GM21515 (cell line): ENCODE data around the gene MYCL.
"Not testable (repeated sequence)": the region's sequence is repeated elsewhere in the genome, so short reads cannot be mapped to it uniquely, and the experiment has no call there.

Experiments
- ATAC-seq: cut with Tn5 transposase; IDR thresholded peaks from one replicate; pipeline ENCODE4 v1.9.1; 2021; ENCODE audit not compliant: unreplicated experiment

Gene MYCL

DNA sequence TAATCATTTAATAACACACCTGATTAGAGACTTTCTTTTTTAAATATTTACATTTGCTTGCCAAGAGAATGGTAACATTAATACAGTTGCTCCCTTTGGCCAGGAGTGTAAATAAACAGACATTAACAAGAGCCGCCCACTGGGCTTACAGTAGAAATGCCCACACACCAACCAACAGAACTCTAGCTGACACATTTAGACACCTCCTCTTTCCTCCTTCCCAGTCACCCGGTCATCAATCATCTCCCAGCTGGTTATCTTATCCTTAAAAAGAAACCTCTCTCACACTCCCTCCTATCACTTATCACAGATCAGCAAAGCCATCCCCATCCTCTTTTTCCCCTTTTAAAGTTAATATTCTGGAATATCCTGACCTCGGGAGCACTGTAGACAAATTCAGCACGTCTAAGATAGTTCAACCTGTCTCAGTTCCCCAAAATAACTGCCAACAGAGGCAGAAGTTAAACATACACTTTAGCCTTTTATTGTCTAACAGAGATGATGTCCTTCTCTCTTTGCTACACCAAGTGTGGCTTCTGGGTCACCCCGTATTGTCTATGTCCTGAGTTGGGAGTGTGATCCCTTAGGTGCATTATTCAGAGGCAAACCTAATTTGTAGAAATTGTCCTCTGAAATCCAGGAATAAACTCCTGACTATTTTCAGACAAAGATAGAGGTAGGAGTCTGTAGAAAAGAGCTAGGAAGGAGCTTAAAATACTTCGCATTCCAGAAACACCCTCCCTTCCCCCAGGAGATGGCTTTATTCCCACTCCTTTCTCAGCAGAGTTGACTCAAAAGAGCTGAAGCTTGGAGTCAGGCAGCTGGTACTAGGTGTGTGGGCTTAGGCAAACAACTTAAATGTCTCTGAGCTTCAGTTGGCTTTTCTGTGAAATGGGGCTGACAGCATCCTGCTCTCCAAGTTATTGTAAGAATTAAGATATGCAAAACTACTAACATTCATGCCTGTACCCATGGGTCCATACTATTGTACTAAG lies 8.8 kb downstream of the MYCL start:
- ATAC-seq: no peak

DNA sequence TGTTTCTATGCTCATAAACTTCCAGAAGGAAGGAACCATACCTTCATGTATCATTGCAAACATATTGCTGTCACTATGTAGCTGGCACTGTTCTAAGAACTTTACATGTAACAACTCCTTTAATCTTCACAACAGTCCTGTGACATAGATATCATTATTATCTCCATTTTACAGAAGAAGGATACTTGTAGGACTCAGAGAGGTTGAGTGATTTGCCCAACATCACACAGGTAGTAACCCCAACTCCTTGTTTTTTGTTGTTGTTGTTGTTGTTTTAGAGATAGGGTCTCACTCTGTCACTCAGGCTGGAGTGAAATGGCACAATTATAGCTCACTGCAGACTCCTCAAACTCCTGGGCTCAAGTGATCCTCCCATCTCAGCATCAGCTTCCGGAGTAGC lies 10.8 kb downstream of the MYCL start:
- ATAC-seq: no peak

DNA sequence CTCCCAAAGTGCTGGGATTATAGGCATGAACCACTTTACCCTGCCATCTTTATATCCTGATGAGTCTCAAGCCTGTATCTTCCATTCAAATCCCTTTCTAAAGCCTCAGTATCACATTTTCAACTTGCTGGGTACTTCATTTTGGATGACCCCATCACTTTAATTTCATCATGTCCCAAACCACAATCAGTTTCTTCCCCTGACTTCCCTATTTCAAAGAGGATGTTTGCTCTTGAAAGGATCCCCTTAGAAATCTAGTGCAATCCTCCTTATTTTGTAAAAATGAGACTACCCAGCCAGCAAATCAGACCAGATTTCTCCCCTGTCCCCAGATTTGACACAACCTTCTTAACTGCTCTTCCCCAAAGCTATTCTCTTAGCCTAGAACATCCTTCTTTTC lies 11.4 kb downstream of the MYCL start:
- ATAC-seq: no peak

DNA sequence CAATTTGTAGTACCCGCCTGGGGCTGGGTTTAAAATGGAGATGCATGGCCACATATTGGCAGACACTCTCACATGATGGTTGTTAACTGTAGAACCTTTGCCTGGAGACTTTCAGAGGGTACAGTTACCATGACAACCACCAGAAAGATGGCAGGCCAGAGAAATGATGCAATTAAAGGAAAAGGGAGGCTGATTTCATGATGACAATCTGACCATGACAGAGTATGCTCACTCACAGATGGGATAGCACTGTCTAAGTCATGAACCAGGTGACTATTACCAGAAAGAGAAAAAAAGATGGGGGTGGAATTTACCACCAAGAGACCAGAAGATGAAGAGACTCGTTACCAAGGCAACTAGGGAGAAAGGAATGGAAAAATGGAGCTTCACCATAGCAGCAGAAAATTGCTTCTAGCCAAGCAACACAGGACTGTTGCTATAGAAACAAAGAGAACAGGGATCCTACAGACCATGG lies 14.9 kb downstream of the MYCL start:
- ATAC-seq: no peak

DNA sequence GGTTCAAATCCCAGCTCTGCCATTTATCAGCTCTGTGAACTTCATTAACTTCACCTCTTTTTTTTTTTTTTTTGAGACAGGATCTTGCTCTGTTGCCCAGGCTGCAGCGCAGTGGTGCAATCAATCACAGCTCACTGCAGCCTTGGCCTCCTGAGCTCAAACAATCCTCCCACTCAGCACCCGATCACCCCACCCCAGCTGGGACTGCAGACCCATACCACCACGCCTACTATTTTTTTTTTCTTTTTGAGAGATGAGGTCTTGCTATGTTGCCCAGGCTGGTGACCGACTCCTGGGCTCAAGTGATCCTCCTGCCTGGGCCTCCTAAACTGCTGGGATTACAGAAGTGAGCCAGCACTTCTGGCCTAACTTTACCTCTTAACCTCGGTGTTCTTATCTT lies 16.2 kb downstream of the MYCL start:
- no peak for ATAC-seq

DNA sequence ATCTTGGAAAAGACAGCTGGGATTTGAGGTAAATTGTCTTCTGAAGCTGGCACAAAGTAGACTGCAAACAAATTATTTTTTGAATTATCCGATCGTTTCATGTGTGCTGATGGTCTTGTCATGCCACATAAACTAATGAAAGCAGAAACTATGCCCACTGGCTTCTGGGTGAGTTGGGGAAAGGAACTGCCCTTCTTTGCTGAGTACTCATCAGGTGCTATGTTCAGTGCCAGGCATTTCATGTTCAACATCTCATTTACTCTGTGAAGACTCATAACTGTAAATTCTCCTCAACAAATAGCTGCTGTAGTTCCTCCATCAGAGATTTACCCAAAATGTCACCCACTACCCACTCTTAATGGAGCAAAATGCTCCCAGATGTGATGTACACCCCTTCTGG lies 19.6 kb downstream of the MYCL start:
- ATAC-seq: no peak

DNA sequence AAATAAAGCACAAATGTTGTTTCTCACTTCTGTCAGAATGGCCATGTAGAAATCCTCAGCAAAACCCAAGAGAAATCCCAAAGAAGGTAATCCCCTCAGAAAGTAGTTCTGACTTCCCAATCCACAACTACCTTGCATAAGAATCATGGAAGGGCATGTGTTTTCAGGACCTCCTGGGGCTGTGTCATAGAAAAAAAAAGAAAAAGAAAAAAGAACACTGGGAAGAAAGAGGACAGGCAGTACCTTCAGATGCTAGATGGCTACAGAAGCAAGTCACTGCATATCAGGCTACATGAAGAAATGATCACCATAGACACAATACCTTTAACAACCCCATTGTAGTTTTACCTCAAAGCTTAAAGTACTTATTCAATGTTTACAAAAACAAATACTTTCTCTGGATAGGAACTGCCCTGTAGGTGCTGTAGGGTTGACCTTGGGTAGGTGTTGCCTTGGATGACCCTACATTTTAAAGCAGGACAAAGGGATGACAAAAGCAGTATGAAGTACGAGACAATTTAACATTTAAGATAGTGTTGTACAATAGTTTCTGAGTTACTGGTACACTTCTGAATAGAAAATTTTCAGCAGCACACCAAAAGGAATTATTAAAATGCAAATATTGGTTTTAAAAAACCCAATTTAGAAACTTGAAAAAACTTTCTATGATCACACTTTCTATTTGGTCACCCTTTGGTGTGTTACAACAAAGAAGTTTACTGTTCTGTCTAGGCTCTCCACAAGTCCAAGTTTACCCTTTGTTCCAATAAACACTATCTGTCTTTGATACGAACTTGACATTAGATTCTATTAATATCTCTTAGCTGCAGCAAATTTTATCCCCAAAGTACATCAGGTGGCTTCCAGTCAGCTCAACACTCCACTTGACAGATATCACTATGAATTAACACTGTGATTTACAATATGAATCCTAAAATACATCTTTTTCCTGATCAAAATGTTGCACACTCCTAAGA lies 23.4 kb downstream of the MYCL start:
- no peak for ATAC-seq

DNA sequence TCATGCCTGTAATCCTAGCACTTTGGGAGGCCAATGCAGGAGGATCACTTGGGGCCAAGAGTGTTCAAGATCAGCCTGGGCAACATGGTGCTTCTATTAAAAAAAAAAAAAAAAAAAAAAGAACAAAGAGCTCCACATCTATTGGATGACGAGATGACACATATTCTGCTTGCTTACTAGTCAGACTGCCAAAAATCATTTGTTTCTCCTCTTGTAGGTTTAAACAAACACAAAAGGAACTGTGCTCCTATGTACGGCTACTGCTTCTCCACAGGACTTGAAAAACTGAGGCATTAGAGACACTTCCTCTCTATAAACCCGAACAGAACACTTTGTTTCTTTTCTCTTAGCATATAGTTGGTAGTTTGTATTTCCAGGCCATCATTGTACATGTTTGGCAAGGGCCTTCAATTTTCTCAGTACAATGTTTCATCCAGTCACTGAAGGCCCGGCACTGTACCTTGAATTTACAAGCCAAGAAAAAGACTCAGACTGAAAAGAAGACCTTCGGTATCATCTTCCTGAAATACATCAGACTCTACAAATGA lies 24.4 kb downstream of the MYCL start:
- ATAC-seq: no peak

DNA sequence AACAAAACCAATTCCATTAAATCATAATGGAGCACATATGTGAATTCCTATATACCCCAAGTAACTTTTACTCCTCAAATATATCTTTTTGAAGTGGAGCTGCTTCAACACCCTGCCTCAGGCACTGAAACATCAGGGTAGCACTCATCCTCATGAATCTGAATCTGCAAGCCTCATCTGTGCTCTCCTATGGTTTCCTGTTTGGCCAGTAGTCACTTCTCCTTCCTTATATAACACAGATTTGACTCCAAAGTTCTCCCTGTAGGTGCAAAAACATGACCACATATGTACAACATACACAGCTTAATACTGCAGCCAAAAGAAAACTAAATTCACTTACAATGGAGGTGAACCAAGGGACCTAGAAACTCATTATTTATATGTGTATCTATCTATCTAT lies 25.6 kb downstream of the MYCL start:
- ATAC-seq: no peak

DNA sequence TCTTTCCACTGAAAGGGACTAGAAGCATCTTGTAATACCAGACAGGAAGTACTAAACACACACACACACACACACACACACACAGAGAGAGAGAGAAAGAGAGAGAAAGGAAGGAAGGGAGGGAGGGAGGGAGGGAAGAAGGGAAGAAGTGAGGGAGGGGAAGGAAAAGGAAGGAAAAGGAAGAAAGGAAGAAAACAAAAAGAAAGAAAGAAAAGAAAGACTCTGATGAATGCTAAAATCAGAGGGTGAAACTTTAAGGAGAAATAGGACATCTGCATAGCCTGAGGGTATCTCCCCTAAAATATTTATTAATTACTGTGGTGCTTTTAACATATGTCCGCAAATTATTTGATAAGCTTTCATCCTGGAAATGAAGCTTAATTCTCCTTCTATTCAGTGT lies 29.0 kb downstream of the MYCL start:
- ATAC-seq: no peak

DNA sequence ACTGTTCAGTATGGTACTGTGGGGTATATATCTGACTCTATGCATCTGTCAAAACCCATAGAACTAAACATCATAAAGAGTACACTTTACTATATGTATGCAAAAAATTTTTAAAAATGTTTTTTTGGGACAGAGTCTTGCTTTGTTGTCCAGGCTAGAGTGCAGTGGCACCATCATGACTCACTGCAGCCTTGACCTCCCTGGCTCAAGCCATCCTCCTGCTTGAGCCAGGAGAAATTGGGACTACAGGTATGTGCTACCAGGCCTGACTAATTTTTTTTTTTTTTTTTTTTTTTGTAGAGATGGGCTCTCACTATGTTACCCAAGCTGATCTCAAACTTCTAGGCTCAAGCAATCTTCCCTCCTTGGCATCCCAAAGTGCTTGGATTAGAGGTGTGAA lies 29.9 kb downstream of the MYCL start:
- ATAC-seq: no peak

DNA sequence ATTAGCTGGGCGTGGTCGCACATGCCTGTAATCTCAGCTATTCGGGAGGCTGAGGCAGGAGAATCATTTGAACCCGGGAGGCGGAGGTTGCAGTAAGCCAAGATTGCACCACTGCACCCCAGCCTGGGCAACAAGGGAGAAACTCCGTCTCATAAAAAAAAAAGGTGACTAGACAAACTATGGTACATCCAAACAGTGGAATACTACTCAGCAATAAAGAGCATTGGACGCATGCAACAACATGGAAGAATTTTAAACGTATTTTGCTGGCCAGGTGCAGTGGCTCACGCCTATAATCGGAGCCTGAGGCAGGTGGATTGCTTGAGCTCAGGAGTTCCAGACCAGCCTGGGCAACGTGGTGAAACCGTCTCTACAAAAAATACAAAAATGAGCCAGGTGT lies 30.7 kb downstream of the MYCL start:
- not testable (repeated sequence) for ATAC-seq

DNA sequence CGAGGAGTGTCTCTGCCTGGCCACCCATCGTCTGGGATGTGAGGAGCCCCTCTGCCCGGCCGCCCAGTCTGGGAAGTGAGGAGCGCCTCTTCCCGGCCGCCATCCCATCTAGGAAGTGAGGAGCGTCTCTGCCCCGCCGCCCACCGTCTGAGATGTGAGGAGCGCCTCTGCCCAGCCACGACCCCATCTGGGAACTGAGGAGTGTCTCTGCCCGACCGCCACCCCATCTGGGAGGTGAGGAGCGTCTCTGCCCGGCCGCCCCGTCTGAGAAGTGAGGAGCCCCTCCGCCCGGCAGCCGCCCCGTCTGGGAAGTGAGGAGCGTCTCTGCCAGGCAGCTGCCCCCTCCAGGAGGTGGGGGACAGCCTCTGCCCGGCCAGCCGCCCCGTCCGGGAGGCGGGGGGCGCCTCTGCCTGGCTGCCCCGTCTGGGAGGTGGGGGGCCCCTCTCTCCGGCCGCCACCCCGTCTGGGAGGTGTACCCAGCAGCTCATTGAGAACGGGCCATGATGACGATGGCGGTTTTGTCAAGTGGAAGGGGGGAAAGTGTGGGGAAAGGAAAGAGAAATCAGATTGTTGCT lies 32.1 kb downstream of the MYCL start:
- ATAC-seq: not testable (repeated sequence)

DNA sequence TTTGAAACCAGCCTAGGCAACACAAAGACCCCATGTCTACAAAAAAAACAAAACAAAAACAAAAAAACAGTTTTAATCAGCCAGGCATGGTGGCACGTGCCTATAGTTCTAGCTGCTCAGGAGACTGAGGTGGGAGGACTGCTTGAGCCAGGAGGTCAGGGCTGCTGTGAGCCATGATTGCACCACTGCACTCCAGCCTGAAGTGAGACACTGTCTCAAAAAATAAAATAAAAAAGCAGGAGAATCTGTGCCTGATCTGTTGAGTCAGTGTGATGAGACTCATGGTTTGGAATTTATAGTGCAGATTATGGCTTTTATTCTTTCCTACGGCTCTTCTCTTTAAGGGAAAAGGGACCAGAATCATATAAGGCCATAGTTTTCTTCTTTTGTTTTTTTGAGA lies 35.0 kb downstream of the MYCL start:
- no peak for ATAC-seq

DNA sequence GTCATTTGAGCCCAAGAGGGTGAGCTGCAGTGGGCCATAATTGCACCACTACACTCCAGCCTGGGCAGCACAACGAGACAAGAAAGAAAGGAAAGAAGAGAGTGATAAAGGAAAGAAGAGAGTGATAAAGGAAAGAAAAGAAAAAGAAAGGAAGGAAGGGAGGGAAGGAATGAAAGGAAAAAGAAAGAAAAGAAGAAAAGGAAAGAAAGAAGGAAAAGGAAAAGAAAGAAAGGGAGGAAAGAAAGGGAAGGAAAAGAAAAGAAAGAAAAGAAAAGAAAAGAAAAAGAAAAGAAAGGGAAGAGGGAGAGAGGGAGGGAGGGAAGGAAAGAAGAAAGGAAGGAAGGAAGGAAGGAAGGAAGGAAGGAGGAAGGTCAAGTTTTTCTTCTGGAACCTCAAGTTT lies 36.0 kb downstream of the MYCL start:
- ATAC-seq: no peak

DNA sequence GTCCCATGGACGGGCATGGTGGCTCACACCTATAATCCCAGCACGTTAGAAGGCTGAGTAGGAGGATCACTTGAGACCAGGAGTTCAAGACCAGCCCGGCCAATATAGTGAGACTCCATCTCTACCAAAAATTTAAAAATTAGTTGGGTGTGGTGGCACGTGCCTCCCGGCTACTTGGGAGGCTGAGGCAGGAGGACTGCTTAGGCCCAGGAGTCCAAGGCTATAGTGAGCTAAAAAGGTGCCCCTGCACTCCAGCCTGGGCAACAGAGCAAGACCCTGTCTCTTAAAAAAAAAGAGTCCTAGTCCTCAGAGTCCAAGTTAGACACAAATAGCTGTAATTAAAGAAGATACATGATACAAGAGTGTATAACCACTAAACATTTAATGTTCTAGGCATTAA lies 38.5 kb downstream of the MYCL start:
- ATAC-seq: no peak

DNA sequence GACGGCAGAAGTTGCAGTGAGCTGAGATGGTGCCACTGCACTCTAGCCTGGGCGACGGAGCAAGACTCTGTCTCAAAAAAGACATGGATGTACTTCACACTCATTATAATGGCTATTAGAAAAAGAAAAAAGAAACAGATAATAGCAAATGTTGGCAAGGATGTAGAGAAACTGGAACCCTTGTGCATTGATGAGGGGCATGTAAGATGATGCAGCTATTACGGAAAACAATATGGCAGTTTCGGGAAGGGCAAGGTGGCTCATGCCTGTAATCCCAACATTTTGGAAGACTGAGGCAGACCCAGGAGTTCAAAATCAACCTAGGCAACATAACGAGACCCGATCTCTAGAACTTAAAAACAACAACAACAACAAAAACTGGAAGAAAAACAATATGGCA lies 40.7 kb downstream of the MYCL start:
- ATAC-seq: no peak

DNA sequence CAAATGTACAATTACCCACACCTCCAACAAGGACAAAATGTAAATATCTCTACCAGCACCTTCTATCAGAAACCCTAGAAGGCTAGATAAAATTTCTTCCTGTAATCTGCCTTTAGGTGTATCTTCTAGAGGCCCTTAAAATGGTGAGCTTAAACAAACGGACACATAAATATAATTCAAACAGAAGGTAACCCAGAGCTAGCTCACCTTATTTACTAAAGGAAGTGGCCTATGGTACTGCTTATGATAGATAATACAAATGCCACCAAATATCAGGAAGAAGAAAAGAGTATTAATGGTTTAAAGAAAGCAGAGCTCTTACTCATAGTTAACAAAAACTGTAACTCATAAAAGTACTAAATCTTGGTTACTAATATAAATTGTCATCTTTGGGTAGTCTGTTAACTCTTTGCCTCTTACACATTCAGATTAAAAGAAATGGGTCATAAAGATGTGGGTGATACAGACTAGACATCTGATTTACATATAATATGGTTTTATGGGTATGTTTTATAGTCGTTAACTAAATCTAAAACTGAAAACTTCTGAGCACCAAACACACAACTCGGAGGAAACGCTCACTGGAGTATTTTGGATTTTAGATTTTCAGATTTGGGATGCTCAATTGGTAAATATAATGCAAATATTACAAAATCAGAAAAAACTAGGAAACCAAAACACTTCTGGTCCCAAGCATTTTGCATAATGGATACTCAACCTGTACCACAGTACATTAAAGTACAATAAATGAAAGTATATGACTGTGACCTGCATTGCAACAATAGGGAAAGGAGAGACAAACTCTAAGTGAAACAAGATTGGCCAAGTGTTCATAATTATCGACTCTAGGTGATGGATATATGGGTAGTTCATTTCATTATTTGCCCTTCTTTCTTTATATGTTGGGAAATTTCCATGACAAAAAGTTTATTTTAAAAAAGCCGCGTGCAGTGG lies 41.6 kb downstream of the MYCL start:
- no peak for ATAC-seq

DNA sequence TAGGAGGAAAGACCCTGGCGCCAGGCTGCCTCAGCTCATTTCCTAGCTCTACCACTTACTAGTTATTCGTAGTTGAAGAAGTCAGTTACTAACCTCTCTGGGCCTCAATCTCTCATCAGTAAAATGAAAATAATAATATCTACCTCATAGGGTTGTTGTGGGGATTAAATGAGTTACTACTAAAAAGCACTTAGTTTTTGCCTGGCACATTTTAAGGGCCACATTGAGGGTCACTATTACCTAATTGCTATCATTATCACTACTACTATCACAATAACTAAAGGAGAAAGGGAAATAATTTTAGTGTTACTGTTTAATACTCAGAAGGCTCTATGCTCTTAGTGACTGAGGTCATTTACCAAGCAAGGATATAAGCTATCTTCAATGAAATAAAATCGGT lies 43.4 kb downstream of the MYCL start:
- ATAC-seq: no peak
